Adrenal gland (tissue), 12 donors: ENCODE data around the gene GDF2. TPM values are rescaled to one million over a fixed set of nuclear protein-coding genes. Genes with fewer than 3 reads are reported as not detected.

Experiments
- DNase-seq, 7 donors: peaks; one replicate each; pipeline ENCODE4 v3.0.0-alpha.2; 2019 to 2020
- H3K27ac ChIP-seq, 5 donors: fragments of 200-600 bp; sonication (generic) in 4 of 5; 1 replicate in 3 of 5; 2 replicates in 2 of 5; pipeline versions ENCODE4 v1.5.1 to v1.8.0; 2016 to 2020; ENCODE audit warnings: mild to moderate bottlenecking in 1 of 5
- H3K27me3 ChIP-seq: fragments of 200-600 bp; 2 replicates; pipeline ENCODE4 v1.8.0; 2021
- H3K36me3 ChIP-seq, 2 donors: fragments of 200-600 bp; replicated peaks in 1 of 2; 1 replicate in 1 of 2; 2 replicates in 1 of 2; pipeline versions ENCODE4 v1.5.1 to v1.8.0; 2018 to 2022
- H3K4me1 ChIP-seq, 2 donors: fragments of 200-600 bp; replicated peaks in 1 of 2; 1 replicate in 1 of 2; 2 replicates in 1 of 2; pipeline versions ENCODE4 v1.5.1 to v1.8.0; 2018 to 2021
- H3K4me3 ChIP-seq, 4 donors: fragments of 200-600 bp; sonication (generic) in 3 of 4; one replicate each; pipeline ENCODE4 v1.5.1; 2016 to 2018
- H3K9me3 ChIP-seq, 3 donors: fragments of 200-600 bp; sonication (generic) in 1 of 3; replicated peaks in 1 of 3; 1 replicate in 2 of 3; 2 replicates in 1 of 3; pipeline versions ENCODE4 v1.5.1 to v1.8.0; 2016 to 2021
- CTCF ChIP-seq, 6 experiments: fragments of 450-650 bp in 4 of 6; fragments of 200-600 bp in 2 of 6; sonication (generic) in 1 of 6; IDR thresholded peaks; 1 replicate in 5 of 6; 2 replicates in 1 of 6; pipeline versions ENCODE4 v1.5.1 to v1.8.0; 2016 to 2021; ENCODE audit warnings: antibody characterized with exemption in 6 of 6, mild to moderate bottlenecking in 2 of 6, moderate library complexity in 1 of 6
- POLR2A ChIP-seq, 2 donors: fragments of 450-650 bp; IDR thresholded peaks; one replicate each; pipeline ENCODE4 v1.6.1; 2017; ENCODE audit warnings: antibody characterized with exemption in 2 of 2, mild to moderate bottlenecking in 2 of 2, moderate library complexity in 1 of 2
- WGBS, 4 donors: extraction: QIAGEN DNeasy Blood & Tissue Kit in 2 of 4; methylation state at CpG; one replicate each; pipeline versions ENCODE4 v1.1.5 to v1.1.7; 2013 to 2017; 5-methylcytosine and 5-hydroxymethylcytosine counted together
- intact Hi-C, 2 donors: fragments of 100-400 bp; cut with DNase I; formaldehyde crosslinking; loops; one replicate each; pipeline versions ENCODE4 v1.14.1 to v1.15.0; 2022 to 2023
- polyA plus RNA-seq, 3 donors: library from polyadenylated mRNA; stranded (reverse); fragments of 200-250 nt in 2 of 3; fragments of 350-450 nt in 1 of 3; fragmentation: Illumina TruSeq in 1 of 3; extraction: RNeasy Lipid Tissue Mini Kit (QIAGEN cat#74804) in 1 of 3; gene quantifications; one replicate each; pipeline ENCODE4 v1.2.3, GENCODE V29; 2013 to 2014
- total RNA-seq, 9 donors: library from RNA; depleted of rRNA in 4 of 9; stranded (reverse); fragments of >200 nt in 4 of 9; fragments of 120-200 nt in 1 of 9; fragmentation: NEBNext Ultra II Directional in 1 of 9; extraction: Animal tissue kit (Norgen Biotek cat#: 25700) in 1 of 9; gene quantifications; one replicate each; pipeline versions ENCODE4 v1.1.0 to v1.2.4, GENCODE V29; 2013 to 2023
- donor health status: healthy with polysubstance abuse.
- donor health status: Bipolar disorder and iron deficiency.
- donor health status: DM: yes; HTN: yes; CAD: no.
- donor health status: DM: no; HTN: no; CAD: no.
- donor health status: DM: no; HTN: no; CAD: no.
- donor health status: DM: yes; HTN: yes; CAD: no.

GDF2 gene
- total and polyA plus RNA-seq, 12 donors = 0.11 TPM; not detected in 11

GRCh38 chr10:47353351-47353750 is 31.1 kb downstream of the GDF2 start:
- Histone ChIP-seq H3K36me3 (no peaks in the 10 kb centered on the region), H3K27ac (no peak overlapping the region), H3K27me3 (no peaks in the 10 kb centered on the region), H3K4me3 (no peak overlapping the region), H3K9me3 (no peaks in the 10 kb centered on the region), H3K4me1 (no peaks in the 10 kb centered on the region)
- WGBS, 4 donors = 82 to 97% (median 91%) methylated on average over 3 to 6 of the region's 6 CpGs
- TF ChIP-seq POLR2A (IDR thresholded peaks at IDR 0.05) (no peak), CTCF (IDR thresholded peaks at IDR 0.05) (no peak)
- intact Hi-C loops = no loop called here
- no peak for DNase-seq

GRCh38 chr10:47354165-47354564 is 31.9 kb downstream of the GDF2 start:
- no peak for TF ChIP-seq CTCF (IDR thresholded peaks at IDR 0.05)
- no peak for TF ChIP-seq POLR2A (IDR thresholded peaks at IDR 0.05)
- Histone ChIP-seq H3K27ac (no peak overlapping the region), H3K4me1 (no peaks in the 10 kb centered on the region), H3K36me3 (no peaks in the 10 kb centered on the region), H3K4me3 (no peak overlapping the region), H3K27me3 (no peaks in the 10 kb centered on the region), H3K9me3 (no peaks in the 10 kb centered on the region)
- WGBS, 4 donors = 75 to 79% (median 76%) methylated on average over 2 to 4 of the region's 4 CpGs; no CpG with 5 or more reads in 1 of the 4 donors
- DNase-seq = no peak
- intact Hi-C loops = no loop called here

GRCh38 chr10:47354900-47355299 is 32.6 kb downstream of the GDF2 start:
- intact Hi-C loops = no loop called here
- Histone ChIP-seq H3K4me1 (no peaks in the 10 kb centered on the region), H3K27me3 (no peaks in the 10 kb centered on the region), H3K27ac (no peak overlapping the region), H3K36me3 (no peaks in the 10 kb centered on the region), H3K9me3 (no peaks in the 10 kb centered on the region), H3K4me3 (no peak overlapping the region)
- DNase-seq = no peak
- TF ChIP-seq CTCF (IDR thresholded peaks at IDR 0.05) = no peak
- no peak for TF ChIP-seq POLR2A (IDR thresholded peaks at IDR 0.05)
- 72 to 96% (median 81%) methylated on average over 1 of the region's 1 CpG for WGBS, 4 donors

- intact Hi-C loops = no loop called here
- TF ChIP-seq POLR2A (IDR thresholded peaks at IDR 0.05) = no peak
- no peak for TF ChIP-seq CTCF (IDR thresholded peaks at IDR 0.05)
- WGBS, 4 donors = 67 to 84% (median 82%) methylated on average over 5 of the region's 5 CpGs
- H3K4me1 ChIP-seq = no peaks in the 10 kb centered on the region
- no peaks in the 10 kb centered on the region for H3K27me3 ChIP-seq
- DNase-seq = no peak
- H3K27ac ChIP-seq = no peak overlapping the region
- no peaks in the 10 kb centered on the region for H3K9me3 ChIP-seq
- H3K4me3 ChIP-seq = no peak overlapping the region
- no peaks in the 10 kb centered on the region for H3K36me3 ChIP-seq
These were observed 34.5 kb downstream of the GDF2 start for GRCh38 chr10:47356708-47357107.
